Measurements from ENCODE around the gene IGLON5.

IGLON5 gene

DNA sequence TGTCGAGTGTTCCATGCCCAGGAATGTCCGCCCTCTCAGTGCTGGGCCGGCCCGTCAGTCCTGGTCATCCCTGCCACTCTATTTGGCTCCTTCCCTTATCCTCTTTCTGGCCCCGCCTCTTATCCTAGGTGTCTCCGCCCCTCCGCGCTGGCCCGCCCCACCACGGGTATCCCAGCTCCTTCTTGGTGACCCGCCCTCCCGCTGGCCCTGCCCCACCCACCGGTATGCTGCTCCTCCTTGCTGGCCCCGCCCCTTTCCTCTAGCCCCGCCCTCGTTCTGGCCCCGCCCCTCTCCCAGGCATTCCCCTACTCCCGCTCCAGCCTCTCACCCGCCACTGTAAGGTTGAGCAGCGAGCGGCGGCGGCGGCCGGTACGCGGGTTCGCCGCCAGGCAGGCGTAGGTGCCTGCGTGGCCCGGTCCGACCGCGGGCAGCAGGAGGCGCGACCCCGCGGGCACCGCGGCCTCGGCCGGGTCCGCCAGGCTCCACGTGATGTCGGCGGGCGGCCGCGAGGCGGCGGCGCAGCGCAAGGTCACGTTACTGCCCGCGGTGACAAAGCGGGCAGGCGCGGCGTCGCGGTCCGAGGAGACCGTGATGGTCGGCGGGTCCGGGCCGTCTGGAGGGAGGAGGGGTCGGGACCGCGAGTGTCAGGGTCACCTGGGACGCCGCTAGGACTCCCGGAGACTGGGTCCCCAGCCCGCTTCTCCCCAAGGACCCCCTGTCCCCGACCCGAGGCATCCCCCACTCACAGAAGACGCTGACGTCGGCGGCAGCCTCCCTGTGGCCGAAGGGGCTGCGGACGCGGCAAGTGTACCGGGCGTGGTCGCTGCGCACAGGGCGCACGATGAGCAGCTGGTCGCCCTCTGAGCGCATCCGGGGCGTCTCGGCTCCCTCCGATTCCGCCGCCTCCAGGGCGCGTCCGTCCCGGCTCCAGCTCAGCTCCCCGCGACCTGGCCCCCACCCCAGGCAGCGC lies 28.5 kb downstream of the IGLON5 start:
- peak; percentile 29 for DNase-seq

- DNase-seq: no peak
These were observed 29.6 kb downstream of the IGLON5 start for GRCh38 chr19:51341066-51341465.

- no peak for DNase-seq
These were observed 30.6 kb downstream of the IGLON5 start, which contains the start of gene VSIG10L for GRCh38 chr19:51341976-51342580. Gene VSIG10L, minus strand, starts transcription at chr19:51342139. Its CDS starts 15 bp downstream, at chr19:51342124.

- DNase-seq: no peak
These were observed 31.5 kb downstream of the IGLON5 start for GRCh38 chr19:51342631-51343569.

DNA sequence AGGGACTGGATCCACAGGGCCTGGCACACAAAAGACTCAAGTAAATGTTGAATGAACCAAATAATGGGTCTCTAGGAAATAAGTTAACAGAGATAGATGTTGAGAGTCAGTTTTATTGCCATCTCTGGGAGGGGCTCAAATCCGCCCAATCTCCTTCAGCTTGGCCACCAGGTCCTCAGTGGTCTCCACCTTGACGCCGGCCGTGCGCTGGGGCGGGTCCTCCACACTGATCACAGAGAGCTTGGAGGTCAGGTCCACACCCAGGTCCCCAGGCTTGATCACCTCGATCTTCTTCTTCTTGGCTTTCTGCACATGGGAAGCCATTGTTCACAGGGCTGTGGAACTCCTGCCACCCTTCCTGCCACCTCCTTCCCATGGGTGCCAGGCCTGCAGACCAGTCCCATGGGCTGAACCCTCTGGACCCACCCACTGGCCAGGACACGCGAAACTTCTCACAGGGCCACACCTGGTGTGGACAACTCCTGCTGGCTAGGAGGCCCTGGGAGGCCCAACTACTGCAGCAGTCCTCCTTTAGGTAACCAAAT lies 33.7 kb downstream of the IGLON5 start:
- DNase-seq: no peak

- no peak for DNase-seq
These were observed 35.3 kb downstream of the IGLON5 start for GRCh38 chr19:51346742-51347141.

DNA sequence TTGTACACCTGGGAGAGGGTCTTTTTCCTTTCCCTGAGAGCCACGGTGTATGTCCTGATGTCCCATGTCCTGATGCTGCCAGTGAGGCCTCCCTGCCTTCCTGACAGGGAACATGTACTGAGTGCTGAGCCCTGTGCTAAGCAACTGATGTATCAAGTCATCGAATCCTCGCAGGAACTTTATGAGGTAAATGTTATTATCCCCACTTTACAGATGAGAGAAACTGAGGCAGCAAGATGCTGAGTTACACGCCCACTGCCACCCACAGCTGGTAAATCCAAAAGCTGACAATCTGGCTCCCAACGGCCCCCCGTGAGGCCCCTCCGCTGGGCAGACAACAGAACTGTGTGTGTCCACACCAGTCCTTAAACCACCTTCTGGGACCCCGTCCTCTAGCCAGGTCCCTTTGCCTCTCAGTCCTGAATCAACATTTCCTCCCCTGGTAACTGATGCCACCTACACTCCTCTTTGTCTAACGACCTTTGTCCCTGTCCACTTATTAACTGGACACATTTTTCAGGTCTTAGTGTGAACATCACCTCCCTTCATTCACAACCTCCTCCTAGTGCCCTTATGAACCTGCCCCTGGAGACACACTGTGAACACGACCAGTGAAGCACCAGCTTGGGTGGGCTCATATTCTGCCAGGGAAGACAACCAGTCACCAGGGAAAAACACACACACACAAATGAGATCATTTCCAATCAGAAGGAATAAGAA lies 35.9 kb downstream of the IGLON5 start:
- DNase-seq: no peak

DNA sequence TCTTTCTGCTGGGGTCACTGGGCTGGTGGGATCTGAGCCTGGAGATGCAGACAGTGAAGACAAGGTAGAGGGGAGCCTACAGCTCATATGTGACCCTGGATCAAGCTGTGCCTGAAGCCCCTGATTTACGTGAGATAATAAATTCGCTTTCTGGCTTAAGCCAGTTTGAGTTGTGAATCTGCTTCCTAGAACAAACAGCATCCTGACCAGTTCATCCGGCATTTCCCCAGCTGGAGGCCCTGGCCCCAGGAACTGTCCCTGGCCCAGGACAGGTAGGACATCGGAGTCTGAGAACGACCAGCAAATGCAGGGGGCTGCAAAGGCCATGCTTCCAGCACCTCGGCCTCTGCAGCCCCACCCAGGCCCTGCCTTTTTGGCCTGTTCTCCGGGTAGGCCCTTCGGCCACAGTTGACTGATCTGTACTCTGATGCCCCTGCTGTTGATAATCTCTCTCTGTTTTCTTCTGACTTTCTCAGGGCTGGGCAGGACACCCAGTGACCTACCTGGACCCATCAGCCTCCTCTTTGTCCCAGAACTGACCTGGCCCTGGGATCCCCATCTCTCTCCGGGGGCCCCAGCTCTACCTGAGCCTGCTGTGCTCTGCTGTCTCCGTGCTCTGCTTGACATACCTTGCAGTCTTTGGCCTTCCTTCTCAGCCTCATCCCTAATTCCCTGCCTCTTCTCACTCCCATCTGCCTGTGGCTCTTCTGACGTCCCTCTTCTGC lies 40.0 kb downstream of the IGLON5 start:
- DNase-seq: no peak

- DNase-seq: no peak
These were observed 41.4 kb downstream of the IGLON5 start for GRCh38 chr19:51352783-51353360.

- DNase-seq: no peak
These were observed 42.8 kb downstream of the IGLON5 start for GRCh38 chr19:51354103-51354741.

DNA sequence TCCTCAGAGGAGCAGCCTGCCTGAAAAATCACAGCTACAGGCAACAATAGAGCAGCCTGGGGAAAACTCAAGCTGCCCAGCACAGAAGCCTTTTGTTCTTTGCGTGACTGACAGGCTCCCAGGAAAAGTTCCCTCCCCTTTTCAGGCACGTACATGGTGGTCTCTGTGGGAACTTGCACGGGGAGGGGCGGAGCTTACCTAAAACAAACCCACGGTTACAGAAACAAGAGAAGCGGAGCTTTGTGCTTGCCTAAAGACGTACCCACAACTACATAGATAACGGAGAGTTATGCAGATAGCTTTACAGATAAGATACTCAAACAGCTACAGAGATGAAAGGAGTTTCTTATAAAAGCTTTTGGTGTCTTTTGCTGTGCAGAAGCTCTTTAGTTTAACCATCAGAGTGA lies 43.3 kb downstream of the IGLON5 start:
- no peak for DNase-seq

DNA sequence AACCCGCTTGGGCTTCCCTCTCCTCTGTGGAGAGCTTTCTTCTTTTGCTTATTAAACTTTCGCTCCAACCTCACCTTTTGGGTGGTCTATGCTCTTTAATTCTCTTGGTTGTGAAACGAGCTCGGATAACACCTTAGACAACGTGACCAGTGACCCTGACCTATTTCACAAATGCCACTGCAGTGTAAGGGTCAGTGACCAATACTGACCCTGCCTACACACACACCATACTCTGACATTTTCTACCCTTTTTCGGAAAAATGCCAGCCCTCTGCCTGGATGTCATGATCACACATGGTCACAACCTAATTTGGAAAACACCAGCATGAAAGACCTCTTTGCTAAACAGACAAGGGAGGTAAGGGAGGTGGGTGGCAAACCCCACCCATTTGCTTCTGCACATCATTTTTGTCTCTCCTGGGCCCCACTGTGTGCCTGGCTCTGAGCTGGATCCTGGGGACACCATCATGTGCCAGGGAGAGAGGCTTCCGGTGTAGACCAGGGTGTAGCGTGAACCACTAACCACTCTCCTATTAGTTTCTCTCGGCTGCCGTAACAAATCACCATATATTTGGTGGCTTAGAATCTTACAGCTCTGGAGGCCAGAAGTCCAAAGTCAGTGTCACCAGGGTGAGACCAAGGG lies 44.8 kb downstream of the IGLON5 start:
- DNase-seq: no peak

DNA sequence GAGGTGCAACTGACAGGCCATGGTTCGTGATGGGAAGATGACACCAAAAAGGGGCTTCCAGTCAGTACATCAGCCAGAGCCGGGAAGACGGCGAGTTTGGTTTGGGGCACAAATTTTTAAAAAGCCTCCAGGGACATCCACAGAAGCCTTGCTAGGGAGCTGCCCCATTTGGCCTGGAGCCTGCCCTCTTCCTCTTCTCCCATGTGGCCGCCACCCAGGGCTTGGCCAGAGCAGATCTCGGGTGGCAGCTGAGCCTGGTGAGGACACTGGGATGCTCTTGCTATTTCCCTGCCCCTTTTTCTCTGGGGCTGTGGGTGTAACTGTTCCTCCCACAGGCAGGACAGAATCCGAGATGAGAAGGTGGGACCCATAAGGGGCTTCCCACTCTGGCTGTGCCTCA lies 46.5 kb downstream of the IGLON5 start:
- no peak for DNase-seq

GRCh38 chr19:51359294-51359693 lies 47.9 kb downstream of the IGLON5 start:
- no peak for DNase-seq

GRCh38 chr19:51361239-51361638 lies 49.8 kb downstream of the IGLON5 start:
- DNase-seq: no peak

GRCh38 chr19:51364200-51365106 lies 53.0 kb downstream of the IGLON5 start:
- DNase-seq: no peak

- DNase-seq: no peak
These were observed 53.9 kb downstream of the IGLON5 start for GRCh38 chr19:51365211-51365964.

DNA sequence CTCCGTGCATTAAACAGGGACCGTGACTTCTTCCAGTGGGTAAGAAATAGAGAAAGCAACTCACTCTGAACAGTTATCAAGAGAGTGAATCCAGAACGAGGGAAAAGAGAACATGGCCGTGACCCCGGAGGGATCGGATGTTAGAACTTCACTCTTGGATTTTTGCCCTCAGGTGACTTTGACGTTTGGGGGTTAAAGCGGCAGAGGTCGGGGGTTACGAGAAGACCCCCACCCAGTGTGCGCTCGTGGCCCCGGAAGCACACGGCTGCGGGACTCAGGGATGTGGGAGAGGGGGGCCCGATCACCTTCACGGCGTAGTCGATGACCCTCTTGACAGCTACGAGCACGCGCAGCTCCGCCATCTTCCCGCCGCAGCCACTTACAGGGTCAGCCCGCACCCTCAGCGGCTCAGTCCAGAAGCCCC lies 54.5 kb downstream of the IGLON5 start, which contains the start of gene ETFB:
TSS of gene ETFB (minus strand) at position 424 of the 424 bp plus-strand sequence. CDS start at position 362, 62 bp downstream.
- DNase-seq: no peak
